ENCODE measurements around the gene ZNF662.
"Not testable (repeated sequence)": the region's sequence is repeated elsewhere in the genome, so short reads cannot be mapped to it uniquely, and the experiment has no call there.

The ZNF662 gene

DNA sequence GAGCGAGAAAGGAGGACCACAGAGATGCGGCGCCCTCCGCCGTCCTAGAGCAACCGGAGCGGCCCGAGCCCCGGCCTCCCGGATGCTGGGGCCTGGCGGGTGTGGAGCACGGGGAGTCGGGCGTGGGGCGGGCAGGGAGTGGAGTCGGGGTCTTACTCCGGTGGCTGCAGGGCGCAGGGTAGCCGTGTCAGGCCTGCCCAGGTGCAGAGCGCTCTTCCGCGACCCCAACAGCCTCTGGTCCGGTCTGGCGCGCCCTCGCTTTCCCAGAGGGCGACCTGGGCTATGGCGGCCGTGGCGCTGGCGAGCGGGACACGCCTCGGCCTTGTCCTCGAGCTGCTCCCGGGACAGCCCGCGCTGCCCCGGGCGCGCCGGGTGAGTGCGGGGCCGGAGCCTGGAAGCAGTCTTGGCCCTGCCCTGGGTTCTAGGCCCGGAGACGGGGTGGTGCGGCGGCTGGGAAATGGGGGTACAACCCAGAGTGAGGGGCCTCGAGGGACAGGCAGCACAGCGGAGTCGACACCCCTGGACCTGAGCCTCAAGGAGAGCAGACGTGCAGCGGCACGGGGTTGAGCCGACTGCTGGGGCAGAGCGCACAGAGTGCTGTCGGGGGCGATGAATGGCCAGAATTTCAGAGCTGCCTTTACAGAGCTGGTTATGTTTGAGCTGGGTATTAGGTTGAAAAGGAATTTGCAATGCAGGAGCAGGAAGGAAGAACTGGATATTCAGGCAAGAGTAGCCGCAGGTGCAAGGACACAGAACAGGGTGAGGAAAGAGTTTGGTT lies at the start of gene ZNF662:
Gene ZNF662 (plus strand): TSS at position 73 of the 778 bp plus-strand sequence. CDS start 1,973 bp downstream, outside the sequence.
- peak in 48 of 56 donors; percentile 10 to 69 (median 42) for DNase-seq

DNA sequence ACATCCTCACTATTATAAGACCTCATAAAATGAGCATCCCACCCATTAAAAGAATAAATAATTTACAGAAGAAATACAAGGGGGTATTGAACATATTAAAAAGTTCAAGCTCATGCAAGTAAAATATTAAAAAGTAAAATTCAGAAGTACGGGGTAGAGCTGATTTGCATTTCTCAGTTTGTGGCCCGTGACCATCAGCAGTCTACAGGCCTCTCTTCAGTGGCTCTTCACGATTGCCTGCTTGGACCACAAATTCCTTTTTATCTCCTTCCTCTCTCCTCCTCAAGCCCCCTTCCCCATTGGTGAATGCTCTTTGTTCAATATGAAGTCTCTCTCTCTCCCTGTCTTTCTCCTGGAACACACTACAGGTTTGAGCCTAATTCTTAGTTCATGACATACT lies 49.4 kb upstream of the ZNF662 start:
- no peak for DNase-seq

DNA sequence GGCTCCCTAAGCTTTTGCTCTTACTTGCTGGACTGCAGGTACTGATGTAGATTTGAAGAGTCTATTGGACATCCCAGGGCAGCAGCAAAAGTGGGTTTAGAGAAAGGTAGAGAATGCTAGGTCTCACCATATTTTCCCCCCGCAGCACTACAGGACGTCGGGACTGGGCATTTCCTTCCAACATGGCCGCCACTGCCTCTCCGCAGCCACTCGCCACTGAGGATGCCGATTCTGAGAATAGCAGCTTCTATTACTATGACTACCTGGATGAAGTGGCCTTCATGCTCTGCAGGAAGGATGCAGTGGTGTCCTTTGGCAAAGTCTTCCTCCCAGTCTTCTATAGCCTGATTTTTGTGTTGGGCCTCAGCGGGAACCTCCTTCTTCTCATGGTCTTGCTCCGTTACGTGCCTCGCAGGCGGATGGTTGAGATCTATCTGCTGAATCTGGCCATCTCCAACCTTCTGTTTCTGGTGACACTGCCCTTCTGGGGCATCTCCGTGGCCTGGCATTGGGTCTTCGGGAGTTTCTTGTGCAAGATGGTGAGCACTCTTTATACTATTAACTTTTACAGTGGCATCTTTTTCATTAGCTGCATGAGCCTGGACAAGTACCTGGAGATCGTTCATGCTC lies 41.5 kb upstream of the ZNF662 start:
- DNase-seq: no peak

DNA sequence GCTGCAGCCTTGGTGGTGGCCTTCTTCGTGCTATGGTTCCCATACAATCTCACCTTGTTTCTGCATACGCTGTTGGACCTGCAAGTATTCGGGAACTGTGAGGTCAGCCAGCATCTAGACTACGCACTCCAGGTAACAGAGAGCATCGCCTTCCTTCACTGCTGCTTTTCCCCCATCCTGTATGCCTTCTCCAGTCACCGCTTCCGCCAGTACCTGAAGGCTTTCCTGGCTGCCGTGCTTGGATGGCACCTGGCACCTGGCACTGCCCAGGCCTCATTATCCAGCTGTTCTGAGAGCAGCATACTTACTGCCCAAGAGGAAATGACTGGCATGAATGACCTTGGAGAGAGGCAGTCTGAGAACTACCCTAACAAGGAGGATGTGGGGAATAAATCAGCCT lies 40.7 kb upstream of the ZNF662 start:
- DNase-seq: no peak

DNA sequence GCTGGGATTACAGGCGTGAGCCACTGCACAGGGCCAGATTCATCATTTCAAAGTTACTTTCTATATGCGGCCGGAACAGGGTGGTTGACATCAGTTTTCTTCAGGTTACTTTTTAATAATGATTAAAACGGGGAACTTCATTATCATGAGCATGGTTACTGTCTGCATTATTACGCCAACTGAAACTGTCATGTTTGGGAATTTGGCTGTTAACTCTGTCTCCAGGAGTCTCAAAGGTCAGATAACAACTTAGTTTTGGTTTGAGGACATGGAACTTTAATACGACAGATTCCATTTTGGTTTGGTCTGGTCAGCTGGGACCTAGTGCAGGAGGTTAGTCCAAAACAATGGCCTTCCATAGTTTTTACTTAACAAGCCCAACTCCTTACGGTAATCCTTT lies 38.8 kb upstream of the ZNF662 start:
- DNase-seq: no peak

DNA sequence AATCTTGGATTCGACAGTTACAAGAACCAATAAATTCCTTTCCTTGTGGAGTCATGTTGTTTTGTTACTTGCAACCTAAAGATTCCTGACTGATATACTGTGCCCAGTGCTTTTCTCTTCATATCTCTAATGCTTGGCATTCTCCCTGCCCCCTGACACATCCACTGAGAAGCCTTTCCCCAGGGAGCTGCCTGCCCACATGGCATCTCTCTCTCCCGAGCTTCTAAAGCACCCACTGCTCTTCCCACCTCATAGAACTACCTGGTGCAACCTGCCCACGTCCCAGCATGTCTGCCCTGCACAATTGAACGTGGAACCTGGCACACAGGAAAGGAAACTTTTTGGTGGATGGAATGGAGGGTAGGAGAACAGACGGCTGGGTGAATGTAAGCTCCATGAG lies 37.1 kb upstream of the ZNF662 start:
- DNase-seq: no peak

- DNase-seq: peak in 14 of 56 donors; percentile 1 to 31 (median 16)
These were observed 34.2 kb upstream of the ZNF662 start for GRCh38 chr3:42871592-42872196.

- no peak for DNase-seq
These were observed 33.2 kb upstream of the ZNF662 start for GRCh38 chr3:42872718-42873117.

GRCh38 chr3:42873221-42873982 lies 32.5 kb upstream of the ZNF662 start:
- DNase-seq: no peak

DNA sequence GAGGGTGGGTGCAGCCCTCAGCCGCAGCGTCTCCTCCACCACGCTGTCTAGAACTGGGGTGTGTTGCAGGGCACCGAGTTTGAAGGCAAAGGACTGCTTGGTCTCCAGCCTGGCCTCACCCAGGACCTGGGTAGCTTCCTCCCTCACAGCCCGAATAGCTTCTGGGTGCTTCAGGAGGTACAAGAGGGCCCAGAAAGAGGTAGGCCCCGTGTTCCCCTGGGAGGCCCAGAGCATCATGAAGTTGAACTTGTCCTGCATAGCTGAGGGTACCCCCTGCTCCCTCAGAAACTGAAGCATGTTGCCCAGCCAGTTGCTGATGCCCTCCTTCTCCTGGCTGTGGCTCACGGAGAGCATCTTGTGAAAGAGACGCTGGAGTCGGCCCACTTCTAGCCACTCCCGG lies 31.2 kb upstream of the ZNF662 start:
- no peak for DNase-seq

DNA sequence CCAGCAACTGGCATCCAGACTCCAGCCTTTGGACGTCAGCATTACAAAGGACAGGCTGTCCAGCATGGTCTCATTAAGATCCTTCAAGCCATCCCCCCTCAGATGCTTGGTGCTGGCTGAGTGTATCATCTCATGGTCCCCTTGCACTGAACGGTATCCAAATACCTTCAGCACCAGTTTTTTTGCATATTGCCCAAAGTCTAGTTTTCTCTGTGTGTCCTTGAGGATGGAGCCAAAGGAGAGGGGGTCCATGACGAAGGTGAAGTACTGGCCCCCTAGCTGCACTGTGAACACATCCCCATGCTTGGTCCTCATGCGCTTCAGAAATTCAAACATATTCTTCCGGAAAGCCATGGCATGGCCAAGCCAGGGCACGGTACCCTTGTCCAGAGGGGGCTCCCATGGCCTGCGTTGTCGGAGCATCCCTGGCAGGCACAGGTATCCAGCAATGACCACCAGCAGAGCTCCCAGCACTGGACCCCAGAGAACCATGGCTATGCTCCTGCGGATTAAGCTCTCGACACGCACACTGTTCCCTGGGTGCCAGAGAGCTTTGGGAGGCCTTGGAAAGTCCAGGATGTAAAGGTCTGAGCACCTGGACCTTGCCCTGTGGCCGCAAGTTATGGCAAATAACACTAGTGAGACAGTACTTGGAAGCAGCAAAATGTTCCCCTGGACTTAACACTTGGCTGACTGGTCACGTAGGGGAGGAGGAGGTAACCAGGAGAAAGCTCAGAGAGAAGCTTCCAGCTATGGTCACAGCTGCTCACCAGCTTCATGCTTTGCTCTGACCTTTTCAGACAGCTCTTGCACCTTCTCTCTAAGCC lies 30.4 kb upstream of the ZNF662 start, which contains the start of gene CYP8B1:
Gene CYP8B1 (minus strand): TSS at position 555 of the 827 bp plus-strand sequence. CDS start 63 bp downstream, at position 492.
- no peak for DNase-seq

DNA sequence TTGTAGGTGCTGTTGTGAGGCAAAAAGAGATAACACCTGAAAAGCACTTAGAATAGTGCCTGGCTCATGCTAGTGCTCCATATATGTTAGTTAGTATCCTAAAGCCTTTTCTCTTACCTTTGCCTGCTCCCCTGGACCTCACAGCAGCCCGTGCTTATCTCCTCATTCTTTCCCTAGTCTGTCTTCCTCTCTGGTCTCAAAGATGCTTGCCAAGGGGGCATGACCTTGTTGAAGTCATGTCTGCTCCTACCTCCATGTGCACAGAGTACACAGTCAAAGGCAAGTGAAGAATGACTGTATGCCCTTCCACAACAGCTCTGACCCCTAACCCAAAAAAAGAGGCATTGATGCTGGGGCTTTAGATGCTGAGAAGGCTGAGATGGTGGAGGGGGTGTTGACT lies 29.5 kb upstream of the ZNF662 start:
- DNase-seq: no peak

GRCh38 chr3:42876940-42877720 lies 28.8 kb upstream of the ZNF662 start:
- no peak for DNase-seq

GRCh38 chr3:42877881-42878280 lies 28.1 kb upstream of the ZNF662 start:
- no peak for DNase-seq

DNA sequence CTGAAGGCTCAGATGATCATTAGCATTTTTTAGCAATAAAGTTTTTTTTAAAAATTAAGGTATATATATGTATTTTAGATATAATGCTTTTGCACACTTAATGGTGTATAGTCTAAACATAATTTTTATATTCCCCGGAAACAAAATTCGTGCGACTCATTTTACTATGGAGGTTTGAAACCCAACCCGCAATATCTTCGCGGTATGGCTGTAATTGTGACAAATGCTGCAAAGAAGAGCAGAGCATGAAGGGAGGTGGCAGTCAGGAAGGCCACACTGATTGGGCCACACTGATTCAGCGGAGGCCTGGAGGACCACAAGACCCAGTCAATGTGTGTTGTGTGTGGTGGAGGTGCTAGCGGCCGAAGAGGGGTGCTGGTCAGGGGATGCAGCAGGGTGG lies 25.8 kb upstream of the ZNF662 start:
- no peak for DNase-seq

DNA sequence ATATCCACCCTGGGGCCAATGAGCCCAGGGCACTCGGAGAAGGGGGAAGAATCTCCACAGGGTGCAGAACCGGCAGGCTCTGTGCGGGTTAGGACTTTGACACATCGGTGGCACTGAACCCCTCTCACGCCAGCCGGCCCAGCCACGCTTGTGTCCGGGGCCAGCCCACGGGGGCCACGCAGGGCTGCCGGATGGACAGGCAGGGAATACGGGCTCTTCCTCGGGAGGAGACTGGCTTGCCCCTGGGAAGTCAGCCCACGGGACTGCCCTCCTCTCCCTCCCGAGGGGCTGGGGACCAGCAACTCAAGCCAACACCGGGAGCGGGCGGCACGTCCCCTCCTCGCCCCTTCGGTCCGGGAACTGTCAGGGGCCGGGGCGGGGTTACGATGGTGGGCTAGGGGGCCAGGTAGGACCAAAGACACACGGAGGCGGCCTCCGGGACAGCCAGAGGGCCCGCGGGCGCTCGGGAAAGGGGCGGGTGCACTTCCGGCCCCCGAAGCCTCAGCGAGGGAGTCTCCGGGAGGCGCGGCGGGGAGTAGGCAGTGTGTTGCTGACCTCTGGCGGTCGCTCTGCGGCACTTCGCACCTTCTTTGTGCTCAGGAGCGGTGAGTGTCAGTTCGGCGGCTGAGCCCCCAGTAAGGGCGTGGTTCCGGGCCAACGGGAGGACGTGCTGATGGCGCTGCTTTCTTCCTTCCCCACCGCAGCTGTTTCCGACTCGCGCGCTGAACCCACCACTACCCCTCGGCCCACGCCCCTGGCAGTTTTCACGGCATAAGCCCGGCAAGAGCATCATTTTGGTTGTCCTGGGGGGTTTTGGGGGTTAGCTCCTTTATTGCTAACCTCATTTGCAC lies 25.1 kb upstream of the ZNF662 start:
- peak in 54 of 56 donors; percentile 16 to 86 (median 64) for DNase-seq

GRCh38 chr3:42883251-42883930 lies 22.6 kb upstream of the ZNF662 start:
- DNase-seq: not testable (repeated sequence)

- no peak for DNase-seq
These were observed 21.6 kb upstream of the ZNF662 start for GRCh38 chr3:42884324-42884723.
